NB4 (cell line): ENCODE results near the gene SCOC.

Experiments
- POLR2A ChIP-seq: IDR thresholded peaks from 2 replicates; pipeline ENCODE4 v1.6.1; 2011; ENCODE audit warnings: mild to moderate bottlenecking; ENCODE audit not compliant: insufficient read length; ENCODE audit errors: extremely low read depth
- TF ChIP-seq, protein P1 (sequence below): IDR thresholded peaks from one replicate; pipeline ENCODE4 v1.5.1; 2012; ENCODE audit warnings: low read depth, low read length

GRCh38 chr4:140388015-140388414 is 14.6 kb downstream of the SCOC start:
- TF ChIP-seq, protein P1, sequence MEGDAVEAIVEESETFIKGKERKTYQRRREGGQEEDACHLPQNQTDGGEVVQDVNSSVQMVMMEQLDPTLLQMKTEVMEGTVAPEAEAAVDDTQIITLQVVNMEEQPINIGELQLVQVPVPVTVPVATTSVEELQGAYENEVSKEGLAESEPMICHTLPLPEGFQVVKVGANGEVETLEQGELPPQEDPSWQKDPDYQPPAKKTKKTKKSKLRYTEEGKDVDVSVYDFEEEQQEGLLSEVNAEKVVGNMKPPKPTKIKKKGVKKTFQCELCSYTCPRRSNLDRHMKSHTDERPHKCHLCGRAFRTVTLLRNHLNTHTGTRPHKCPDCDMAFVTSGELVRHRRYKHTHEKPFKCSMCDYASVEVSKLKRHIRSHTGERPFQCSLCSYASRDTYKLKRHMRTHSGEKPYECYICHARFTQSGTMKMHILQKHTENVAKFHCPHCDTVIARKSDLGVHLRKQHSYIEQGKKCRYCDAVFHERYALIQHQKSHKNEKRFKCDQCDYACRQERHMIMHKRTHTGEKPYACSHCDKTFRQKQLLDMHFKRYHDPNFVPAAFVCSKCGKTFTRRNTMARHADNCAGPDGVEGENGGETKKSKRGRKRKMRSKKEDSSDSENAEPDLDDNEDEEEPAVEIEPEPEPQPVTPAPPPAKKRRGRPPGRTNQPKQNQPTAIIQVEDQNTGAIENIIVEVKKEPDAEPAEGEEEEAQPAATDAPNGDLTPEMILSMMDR, result no peak
- no peak for TF ChIP-seq POLR2A
